Stimulated activated CD4-positive, alpha-beta T cell treated with anti-CD3 and anti-CD28 coated beads, Interleukin-15, amount 100 ng/mL, for 24 hours (primary cell): ENCODE measurements around the gene RSF1.
A peak's percentile ranks its signal among the peaks of the same experiment; 100 is the strongest.
"Not testable (repeated sequence)": the region's sequence is repeated elsewhere in the genome, so short reads cannot be mapped to it uniquely, and the experiment has no call there.

Experiments used
- DNase-seq: peaks from one replicate; pipeline ENCODE4 v3.0.0-alpha.2; 2020

The RSF1 gene

GRCh38 chr11:77672264-77672663, 148.3 kb downstream of the RSF1 start:
- DNase-seq: no peak

DNA sequence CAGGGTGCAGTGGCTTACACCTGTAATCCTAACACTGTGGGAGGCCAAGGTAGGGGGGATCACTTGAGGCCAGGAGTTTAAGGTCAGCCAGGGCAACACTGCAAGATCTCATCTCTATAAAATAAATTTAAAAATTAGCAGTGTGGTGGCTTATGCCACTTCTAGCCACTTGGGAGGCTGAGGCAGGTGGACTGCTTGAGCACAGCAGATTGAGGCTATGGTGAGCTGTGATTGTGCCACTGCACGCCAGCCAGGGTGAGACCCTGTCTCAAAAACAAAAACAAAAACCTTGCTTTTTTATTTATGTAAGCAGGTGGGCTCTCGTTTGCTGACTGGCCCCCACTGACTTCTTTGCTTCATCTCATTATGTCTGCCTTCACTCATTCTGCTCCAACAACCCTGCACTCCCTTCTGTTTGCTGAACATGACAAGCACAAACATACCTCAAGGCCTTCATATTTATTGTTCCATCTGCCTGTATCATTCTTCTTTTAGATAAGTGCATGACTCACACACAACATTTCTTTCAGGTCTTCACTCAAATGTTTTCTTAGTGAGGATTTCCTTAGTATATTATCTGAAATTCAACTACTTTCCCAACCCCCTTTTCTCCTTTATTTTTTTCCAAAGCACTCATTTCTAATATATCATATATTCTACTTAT, 150.5 kb downstream of the RSF1 start:
- no peak for DNase-seq

DNA sequence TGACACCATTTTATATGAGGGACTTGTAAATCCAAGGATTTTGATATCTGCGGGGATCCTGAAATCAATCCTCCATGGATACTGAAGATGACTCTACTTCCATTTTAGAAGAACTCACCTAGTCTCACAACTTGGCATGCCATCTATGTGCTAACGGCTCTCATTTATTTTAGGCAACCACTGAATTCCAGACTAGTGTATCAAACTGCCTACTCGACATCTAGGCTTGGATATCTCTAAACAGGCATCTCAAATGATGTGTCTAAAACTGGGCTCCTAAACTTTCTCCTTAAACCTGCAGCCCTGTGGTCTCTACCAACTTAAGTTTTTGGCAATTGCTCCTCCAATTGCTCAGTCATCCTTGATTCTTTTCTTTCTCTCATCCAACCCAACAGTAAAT, 151.8 kb downstream of the RSF1 start:
- DNase-seq: no peak

GRCh38 chr11:77665240-77665965, 155.1 kb downstream of the RSF1 start:
- no peak for DNase-seq

DNA sequence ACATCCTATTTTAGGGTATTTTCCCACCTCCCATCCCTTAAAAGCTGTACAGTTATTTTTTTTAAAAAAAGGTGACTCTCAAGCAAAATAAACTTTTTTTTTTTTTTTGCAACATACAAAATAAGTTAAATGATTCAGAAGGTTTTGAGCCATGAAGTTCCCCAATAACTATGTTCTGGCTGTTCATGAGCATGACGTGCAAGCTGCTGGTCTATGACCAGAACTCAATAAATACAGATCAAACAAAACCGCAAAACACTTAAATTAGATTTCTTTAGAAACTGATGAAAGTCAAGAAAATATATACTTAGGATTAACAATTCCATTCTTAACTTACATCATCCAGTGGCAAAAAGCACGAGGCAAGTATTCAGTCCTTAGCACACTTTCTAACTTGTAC, 158.9 kb downstream of the RSF1 start:
- no peak for DNase-seq

- no peak for DNase-seq
Observed at GRCh38 chr11:77660947-77661346, 159.6 kb downstream of the RSF1 start.

DNA sequence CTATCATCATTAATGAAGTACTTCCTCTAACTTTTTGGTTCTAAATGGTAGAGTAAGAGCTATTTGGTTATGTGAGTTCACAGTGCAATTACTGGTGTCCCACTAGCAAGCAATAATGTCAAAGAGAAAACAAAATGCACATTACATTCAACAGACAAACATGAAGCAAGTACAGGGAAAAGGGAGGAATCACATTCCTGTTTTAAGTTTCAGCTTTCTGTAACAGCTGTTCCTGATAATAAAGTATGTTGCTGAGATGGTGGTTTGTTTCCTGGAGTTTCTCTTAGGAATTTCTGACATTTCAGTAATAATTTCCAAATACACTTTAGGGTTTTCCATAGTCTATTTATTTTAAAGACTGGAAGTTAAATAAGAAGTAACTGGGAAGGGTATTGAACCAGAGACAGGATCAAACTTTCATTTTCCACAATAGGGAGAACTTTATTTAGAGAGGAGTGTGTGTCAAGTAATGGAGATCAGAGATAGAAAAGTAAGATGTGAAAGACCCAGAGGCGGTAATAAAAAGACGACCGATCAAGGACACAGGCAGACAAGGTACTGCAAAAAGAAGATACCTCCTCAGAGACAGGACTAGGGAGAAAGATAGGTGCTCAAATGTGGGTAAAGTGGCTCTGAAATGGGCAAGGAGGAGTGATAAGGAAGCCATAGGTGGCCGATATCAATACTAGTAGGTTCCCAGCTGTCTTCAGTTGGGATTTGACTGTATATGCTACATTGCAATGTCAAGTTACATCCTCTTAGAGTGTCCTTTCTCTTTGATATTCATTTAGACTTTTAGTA, 162.1 kb downstream of the RSF1 start:
- DNase-seq: no peak

DNA sequence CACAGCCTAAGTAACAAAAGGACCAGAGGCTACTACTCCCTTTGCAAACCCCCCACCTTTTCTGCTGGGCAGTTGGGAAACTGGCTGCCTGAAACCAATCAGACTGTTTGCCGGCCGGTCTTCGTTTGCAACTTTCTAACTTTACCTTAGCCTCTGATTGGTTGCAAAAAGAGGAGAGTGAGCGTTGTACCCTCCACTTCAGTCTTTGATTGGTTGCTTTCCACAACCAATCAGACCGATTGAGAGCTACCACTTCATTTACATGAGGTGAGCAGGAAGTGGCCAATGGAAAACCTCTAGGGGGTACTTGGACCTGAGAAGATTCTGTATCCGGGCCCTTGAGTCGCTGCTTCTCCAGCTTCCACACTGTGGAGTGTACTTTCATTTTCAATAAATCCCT, 164.2 kb downstream of the RSF1 start:
- DNase-seq: no peak

DNA sequence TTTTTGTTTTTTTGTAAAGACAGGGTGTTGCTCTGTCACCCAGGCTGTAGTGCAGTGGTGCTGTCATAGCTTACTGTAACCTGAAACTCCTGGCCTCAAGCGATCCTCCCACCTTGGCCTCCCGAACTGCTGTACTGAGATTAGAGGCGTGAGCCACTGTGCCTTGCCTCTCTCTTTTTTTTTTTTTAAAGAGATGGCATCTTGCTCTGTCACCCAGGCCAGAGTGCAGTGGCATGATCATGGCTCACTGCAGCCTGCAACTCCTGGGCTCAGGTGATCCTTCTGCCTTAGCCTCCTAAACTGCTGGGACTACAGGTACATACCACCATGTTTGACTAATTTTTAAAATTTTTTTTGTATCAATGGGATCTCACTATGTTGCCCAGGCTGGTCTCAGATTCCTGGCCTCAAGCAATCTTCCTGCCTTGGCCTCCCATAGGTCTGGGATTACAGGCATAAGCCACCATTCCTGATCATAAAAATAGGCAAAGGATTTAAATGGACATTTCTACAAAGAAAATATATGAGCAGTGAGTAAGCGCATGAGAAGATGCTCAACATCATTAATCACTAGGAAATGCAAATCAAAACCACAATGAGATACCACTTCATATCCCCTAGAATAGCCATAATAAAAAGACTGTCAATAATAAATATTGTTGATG, 165.6 kb downstream of the RSF1 start:
- DNase-seq: no peak

- DNase-seq: no peak
Observed at GRCh38 chr11:77650123-77650522, 170.4 kb downstream of the RSF1 start.

- DNase-seq: no peak
Observed at GRCh38 chr11:77647654-77648305, 172.7 kb downstream of the RSF1 start.

DNA sequence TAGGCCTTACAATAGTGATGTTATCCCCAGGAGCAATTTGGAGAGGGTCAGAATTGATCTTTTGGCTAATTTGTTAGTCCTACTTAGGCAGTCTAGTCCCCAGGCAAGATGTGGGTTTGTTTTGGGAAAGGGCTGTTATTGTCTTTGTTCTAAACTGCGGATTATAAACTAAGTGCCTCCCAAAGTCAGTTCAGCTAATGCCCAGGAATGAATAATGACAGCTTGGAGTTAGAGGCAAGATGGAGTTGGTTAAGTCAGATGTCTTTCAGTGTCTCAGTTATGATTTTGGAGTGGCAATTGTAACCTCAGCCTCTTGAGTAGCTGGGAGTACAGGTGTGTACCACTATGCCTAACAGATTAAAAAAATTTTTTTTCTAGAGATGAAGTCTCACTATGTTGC, 175.6 kb downstream of the RSF1 start:
- no peak for DNase-seq

- no peak for DNase-seq
Observed at GRCh38 chr11:77642228-77642627, 178.3 kb downstream of the RSF1 start.

DNA sequence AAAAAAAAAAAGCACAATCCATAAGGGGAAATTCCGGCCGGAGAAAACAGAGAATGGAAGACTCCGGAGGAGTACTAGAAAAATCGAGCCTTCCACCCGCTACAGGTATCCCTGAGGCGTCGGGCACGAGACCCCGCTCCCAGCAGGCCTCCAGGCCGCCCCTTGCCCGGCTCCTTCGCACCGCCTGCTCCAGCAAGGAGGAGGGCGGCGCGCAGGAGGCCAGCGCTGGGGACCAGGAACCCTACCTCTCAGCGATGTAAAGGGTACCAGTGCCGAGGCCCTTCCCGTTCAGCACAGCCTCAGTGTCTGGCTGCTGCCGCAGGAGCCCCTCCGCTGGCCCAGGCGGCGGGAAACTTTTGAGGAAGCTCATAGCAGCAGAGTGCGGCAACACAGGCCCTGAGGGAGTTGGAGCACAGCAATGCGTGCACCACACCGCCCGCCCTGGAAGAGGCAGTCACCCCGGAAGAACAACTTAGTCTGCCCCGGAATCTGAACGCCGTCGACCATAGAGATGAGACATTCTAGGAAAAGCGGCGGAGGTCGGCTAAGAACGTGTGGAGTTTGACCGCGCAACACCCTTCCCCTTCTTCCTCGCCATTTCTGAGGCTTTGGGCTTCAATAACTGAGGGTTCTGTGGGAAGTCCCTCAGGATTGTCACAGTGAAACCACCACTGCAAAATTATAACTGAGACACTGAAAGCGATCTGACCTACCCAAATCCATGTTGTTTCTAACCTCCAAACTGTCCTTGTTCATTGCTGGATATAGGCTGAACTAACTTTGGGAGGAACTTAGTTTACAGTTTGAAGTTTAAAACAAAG, 183.0 kb downstream of the RSF1 start, which contains the start of gene CLNS1A:
Gene CLNS1A, minus strand, starts transcription at position 450 of the 821 bp plus-strand sequence. Its CDS starts 80 bp downstream, at position 370.
- DNase-seq: peak; percentile 87

GRCh38 chr11:77636731-77637344, 183.7 kb downstream of the RSF1 start:
- DNase-seq: no peak

- not testable (repeated sequence) for DNase-seq
Observed at GRCh38 chr11:77633926-77634325, 186.6 kb downstream of the RSF1 start.

- DNase-seq: no peak
Observed at GRCh38 chr11:77630157-77630710, 190.3 kb downstream of the RSF1 start.

- no peak for DNase-seq
Observed at GRCh38 chr11:77619576-77620198, 200.8 kb downstream of the RSF1 start.

DNA sequence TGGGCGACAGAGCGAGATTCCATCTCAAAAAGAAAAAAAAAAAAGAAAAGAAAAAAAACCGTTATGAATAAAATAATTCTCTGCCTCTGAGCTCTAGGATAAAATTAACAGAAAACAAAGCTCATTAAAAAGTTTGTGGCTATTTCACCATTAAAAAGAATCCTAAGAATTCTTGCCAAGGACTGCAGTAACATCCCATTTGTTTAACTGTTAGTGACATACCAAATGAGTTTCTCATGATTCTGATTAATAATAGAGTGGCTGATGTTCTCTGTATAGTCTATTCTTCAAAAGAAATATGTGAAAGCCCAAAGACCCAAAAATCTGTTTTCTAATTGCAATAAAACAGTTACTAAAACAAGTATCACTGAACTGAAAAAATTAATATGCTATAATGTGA, 202.6 kb downstream of the RSF1 start:
- no peak for DNase-seq

DNA sequence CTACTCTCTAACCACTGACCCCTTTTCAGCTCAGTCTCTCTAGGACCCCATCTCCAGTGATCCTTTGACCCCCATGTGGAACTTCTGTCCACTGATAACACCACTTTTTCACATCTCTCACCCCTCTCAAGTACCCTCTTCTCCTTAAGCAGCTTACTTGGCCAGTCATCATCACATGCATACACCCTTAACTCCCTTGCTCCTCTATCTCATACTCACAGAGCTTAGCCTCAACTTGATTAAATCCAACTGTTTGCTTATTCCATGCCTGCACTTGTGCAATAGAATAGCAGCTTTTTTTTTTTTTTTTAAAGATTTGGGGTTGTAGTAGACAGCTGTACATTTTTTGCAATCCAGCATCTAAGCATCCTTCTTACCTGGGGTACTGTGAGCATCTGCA, 208.6 kb downstream of the RSF1 start:
- DNase-seq: no peak
